H1 (cell line): ENCODE results near the gene RNF39. TPM values are rescaled to one million over a fixed set of nuclear protein-coding genes. Genes with fewer than 3 reads are reported as not detected.

Experiments used
- CTCF ChIA-PET: fragments of 300-600 bp; sonication (Branson Sonifier 250); formaldehyde crosslinking; loops from one replicate; lab custom pipeline; 2021; ENCODE audit not compliant: partially characterized antibody; lab: Charles Lee
- POLR2A ChIA-PET: fragments of 300-600 bp; sonication (Branson Sonifier 250); formaldehyde crosslinking; loops from one replicate; lab custom pipeline; 2021; ENCODE audit warnings: inconsistent platforms; ENCODE audit not compliant: partially characterized antibody; lab: Charles Lee
- DNase-seq, 2 experiments: peaks; one replicate each; pipeline versions ENCODE4 v3.0.0 to v3.0.0-alpha.2; 2010 to 2022; ENCODE audit warnings: low spot score in 2 of 2, low read depth in 1 of 2, mixed read lengths in 1 of 2
- FAIRE-seq: peaks from 2 replicates; lab custom pipeline; 2011; peaks lifted over from hg19 to GRCh38; lab: Jason Lieb, UNC
- H2AFZ ChIP-seq: 2 replicates; pipeline ENCODE4 v1.8.1; 2012; ENCODE audit warnings: low read length, inconsistent platforms
- H2AK5ac ChIP-seq: 2 replicates; pipeline ENCODE4 v1.6.1; 2013; ENCODE audit warnings: low read depth, low read length
- H2BK120ac ChIP-seq: replicated peaks from 2 replicates; pipeline ENCODE3; 2013; ENCODE audit warnings: low read depth, low read length, inconsistent platforms
- H2BK12ac ChIP-seq: 2 replicates; pipeline ENCODE4 v1.6.1; 2013; ENCODE audit warnings: low read depth, low read length
- H2BK15ac ChIP-seq: 2 replicates; pipeline ENCODE4 v1.6.1; 2013; ENCODE audit warnings: low read length
- H2BK20ac ChIP-seq: 2 replicates; pipeline ENCODE4 v1.6.1; 2013; ENCODE audit warnings: low read length
- H2BK5ac ChIP-seq: 2 replicates; pipeline ENCODE4 v1.6.1; 2013; ENCODE audit warnings: low read depth, low read length
- H3K14ac ChIP-seq: 2 replicates; pipeline ENCODE4 v1.6.1; 2013; ENCODE audit warnings: inconsistent platforms; ENCODE audit not compliant: insufficient read length
- H3K18ac ChIP-seq: 2 replicates; pipeline ENCODE4 v1.6.1; 2013; ENCODE audit warnings: low read length; ENCODE audit errors: extremely low read depth
- H3K23ac ChIP-seq: 2 replicates; pipeline ENCODE4 v1.6.1; 2013; ENCODE audit warnings: inconsistent platforms; ENCODE audit not compliant: insufficient read length
- H3K23me2 ChIP-seq: 2 replicates; pipeline ENCODE4 v1.6.1; 2013; ENCODE audit warnings: low read depth, low read length
- H3K27ac ChIP-seq: 2 replicates; pipeline ENCODE4 v1.6.1; 2011; ENCODE audit warnings: low read depth, low read length, inconsistent platforms
- H3K27me3 ChIP-seq, 4 experiments: replicated peaks in 1 of 4; 1 replicate in 1 of 4; 2 replicates in 3 of 4; pipeline versions ENCODE4 v1.6.1 to v1.8.1; 2011 to 2013; ENCODE audit warnings: low read length in 3 of 4, mild to moderate bottlenecking in 3 of 4, inconsistent platforms in 2 of 4, mixed read lengths in 2 of 4, moderate library complexity in 1 of 4; ENCODE audit not compliant: control insufficient read depth in 3 of 4, insufficient read depth in 3 of 4; ENCODE audit errors: extremely low read depth in 1 of 4
- H3K36me3 ChIP-seq, 4 experiments: 2 replicates each; pipeline versions ENCODE4 v1.6.1 to v1.8.1; 2011 to 2013; ENCODE audit warnings: mild to moderate bottlenecking in 4 of 4, low read length in 3 of 4, moderate library complexity in 2 of 4, control low read depth in 1 of 4, inconsistent platforms in 1 of 4; ENCODE audit not compliant: insufficient read depth in 4 of 4, control insufficient read depth in 2 of 4
- H3K4ac ChIP-seq: replicated peaks from 2 replicates; pipeline ENCODE3; 2013; ENCODE audit warnings: low read length, low read depth, mixed read lengths, inconsistent platforms; ENCODE audit not compliant: insufficient read length
- H3K4me1 ChIP-seq, 4 experiments: replicated peaks in 1 of 4; 1 replicate in 1 of 4; 2 replicates in 3 of 4; pipeline versions ENCODE4 v1.6.1 to v1.8.1; 2011 to 2013; ENCODE audit warnings: low read length in 3 of 4, inconsistent platforms in 2 of 4, mixed read lengths in 1 of 4; ENCODE audit not compliant: insufficient read depth in 4 of 4, control insufficient read depth in 3 of 4
- H3K4me2 ChIP-seq, 2 experiments: 2 replicates each; pipeline versions ENCODE4 v1.6.1 to v1.8.1; 2011 to 2013; ENCODE audit warnings: low read depth in 2 of 2, low read length in 2 of 2, control low read depth in 1 of 2, inconsistent platforms in 1 of 2, mild to moderate bottlenecking in 1 of 2; ENCODE audit not compliant: insufficient read depth in 1 of 2
- H3K4me3 ChIP-seq, 4 experiments: fragments of 200-600, 300-600 bp in 1 of 4; sonication (generic), shearing (Covaris generic), sonication (Bioruptor Twin) in 1 of 4; 2 replicates each; pipeline versions ENCODE4 v1.5.1 to v1.8.1; 2011 to 2016; ENCODE audit warnings: low read length in 4 of 4, low read depth in 3 of 4, control low read depth in 2 of 4, inconsistent platforms in 2 of 4, mild to moderate bottlenecking in 2 of 4, mixed read lengths in 1 of 4, moderate library complexity in 1 of 4; ENCODE audit not compliant: insufficient read depth in 2 of 4; ENCODE audit errors: extremely low read depth in 1 of 4
- H3K56ac ChIP-seq: replicated peaks from 2 replicates; pipeline ENCODE3; 2013; ENCODE audit warnings: low read depth, mild to moderate bottlenecking, mixed read lengths, low read length, inconsistent platforms; ENCODE audit not compliant: insufficient read length
- H3K79me1 ChIP-seq: 2 replicates; pipeline ENCODE4 v1.6.1; 2013; ENCODE audit warnings: low read depth, low read length, control low read depth
- H3K79me2 ChIP-seq, 2 experiments: 2 replicates each; pipeline versions ENCODE4 v1.6.1 to v1.8.1; 2012 to 2013; ENCODE audit warnings: low read length in 2 of 2, mild to moderate bottlenecking in 2 of 2, inconsistent platforms in 1 of 2; ENCODE audit not compliant: insufficient read depth in 2 of 2, control insufficient read depth in 1 of 2
- H3K9ac ChIP-seq, 4 experiments: replicated peaks in 1 of 4; 1 replicate in 1 of 4; 2 replicates in 3 of 4; pipeline versions ENCODE4 v1.6.1 to v1.8.1; 2011 to 2013; ENCODE audit warnings: low read depth in 3 of 4, low read length in 3 of 4, control low read depth in 2 of 4, mild to moderate bottlenecking in 2 of 4, moderate library complexity in 2 of 4, inconsistent platforms in 1 of 4; ENCODE audit errors: extremely low read depth in 1 of 4
- H3K9me3 ChIP-seq, 2 experiments: 2 replicates each; pipeline versions ENCODE4 v1.6.1 to v1.8.1; 2012 to 2013; ENCODE audit warnings: mild to moderate bottlenecking in 2 of 2, moderate library complexity in 2 of 2, control low read depth in 1 of 2, inconsistent platforms in 1 of 2, low read depth in 1 of 2, low read length in 1 of 2, mixed read lengths in 1 of 2; ENCODE audit not compliant: insufficient read depth in 2 of 2
- H4K20me1 ChIP-seq, 2 experiments: replicated peaks in 1 of 2; 2 replicates each; pipeline versions ENCODE3 to v1.8.1; 2011 to 2013; ENCODE audit warnings: inconsistent platforms in 2 of 2, low read length in 2 of 2, mild to moderate bottlenecking in 1 of 2; ENCODE audit not compliant: insufficient read depth in 2 of 2, control insufficient read depth in 1 of 2
- H4K5ac ChIP-seq: 2 replicates; pipeline ENCODE4 v1.6.1; 2013; ENCODE audit warnings: low read length, low read depth, mixed read lengths, inconsistent platforms; ENCODE audit not compliant: insufficient read length
- H4K8ac ChIP-seq: 2 replicates; pipeline ENCODE4 v1.8.0; 2013; ENCODE audit warnings: mild to moderate bottlenecking, moderate library complexity, low read length, inconsistent platforms; ENCODE audit not compliant: insufficient read depth; ENCODE audit errors: extremely low read depth
- H4K91ac ChIP-seq: replicated peaks from 2 replicates; pipeline ENCODE3; 2013; ENCODE audit warnings: low read length, mixed read lengths, inconsistent platforms; ENCODE audit not compliant: insufficient read length
- BCL11A ChIP-seq, 2 experiments: IDR thresholded peaks; one replicate each; pipeline ENCODE4 v1.6.1; 2011; ENCODE audit warnings: low read depth in 2 of 2, low read length in 2 of 2, mild to moderate bottlenecking in 2 of 2
- NRF1 ChIP-seq: IDR thresholded peaks from 2 replicates; pipeline ENCODE4 v1.6.1; 2011; ENCODE audit warnings: mild to moderate bottlenecking, low read depth, low read length, improper control_type of control experiment
- PHF8 ChIP-seq: fragments of 200-600 bp; sonication (generic); conservative IDR thresholded peaks from 2 replicates; pipeline ENCODE4 v1.7.1; 2012; ENCODE audit warnings: low read depth, mild to moderate bottlenecking, inconsistent platforms, low read length, moderate library complexity
- POLR2AphosphoS5 ChIP-seq: IDR thresholded peaks from 2 replicates; pipeline ENCODE4 v1.6.1; 2011; ENCODE audit warnings: low read depth, low read length
- POU5F1 ChIP-seq: IDR thresholded peaks from 2 replicates; pipeline ENCODE4 v1.6.1; 2011; ENCODE audit warnings: low read depth, mild to moderate bottlenecking, low read length, moderate library complexity
- RFX5 ChIP-seq: IDR thresholded peaks from 2 replicates; pipeline ENCODE4 v1.6.1; 2011; ENCODE audit warnings: low read depth, low read length, improper control_type of control experiment, borderline replicate concordance
- RNF2 ChIP-seq: fragments of 200-900, 300-1000 bp; sonication (generic); IDR thresholded peaks from 2 replicates; pipeline ENCODE4 v1.7.1; 2016; ENCODE audit warnings: borderline replicate concordance, low read depth, mild to moderate bottlenecking, antibody characterized with exemption, low read length; ENCODE audit not compliant: poor library complexity, severe bottlenecking; ENCODE audit errors: missing control alignments
- RXRA ChIP-seq: IDR thresholded peaks from 2 replicates; pipeline ENCODE4 v1.6.1; 2011; ENCODE audit warnings: low read depth, mild to moderate bottlenecking, low read length, moderate library complexity; ENCODE audit not compliant: insufficient read depth
- SAP30 ChIP-seq: fragments of 300-600 bp; sonication (generic); IDR thresholded peaks from 2 replicates; pipeline ENCODE4 v1.7.1; 2012; ENCODE audit warnings: low read length, moderate library complexity, mild to moderate bottlenecking, inconsistent platforms; ENCODE audit not compliant: insufficient read depth, insufficient replicate concordance
- SIRT6 ChIP-seq: IDR thresholded peaks from one replicate; pipeline ENCODE4 v1.7.1; 2012; ENCODE audit warnings: low read length, inconsistent platforms
- SRF ChIP-seq: IDR thresholded peaks from 2 replicates; pipeline ENCODE4 v1.6.1; 2011; ENCODE audit warnings: mild to moderate bottlenecking, low read depth, low read length, moderate library complexity
- TAF7 ChIP-seq: optimal IDR thresholded peaks from 2 replicates; pipeline ENCODE3; 2011; ENCODE audit warnings: low read depth, mild to moderate bottlenecking, inconsistent platforms, low read length, moderate library complexity, borderline replicate concordance
- WGBS, 2 experiments: shearing (Covaris generic) in 1 of 2; methylation state at CpG; one replicate each; pipeline versions ENCODE4 v1.1.6 to v1.1.7; 2013 to 2015; ENCODE audit warnings: low lambda C conversion rate in 2 of 2, mixed read lengths in 2 of 2, inconsistent platforms in 1 of 2, low coverage in 1 of 2, missing lambda C conversion rate in 1 of 2; ENCODE audit not compliant: insufficient replicate concordance in 2 of 2, insufficient coverage in 1 of 2, insufficient read length in 1 of 2; ENCODE audit errors: extremely low coverage in 1 of 2, missing lambda C conversion rate in 1 of 2; 5-methylcytosine and 5-hydroxymethylcytosine counted together
- polyA plus RNA-seq, 7 experiments: library from polyadenylated mRNA; depleted of rRNA in 3 of 7; stranded (reverse) in 5 of 7; unstranded in 2 of 7; fragments of >200 nt in 5 of 7; fragments of 200-250 nt in 2 of 7; gene quantifications; 1 replicate in 5 of 7; 2 replicates in 1 of 7; 4 replicates in 1 of 7; pipeline versions ENCODE4 v1.2.1 to v1.2.3, GENCODE V29; 2011 to 2013; ENCODE audit warnings: missing spikeins in 2 of 7, mixed read lengths in 2 of 7
- total RNA-seq: library from RNA; stranded (reverse); fragmentation: NEBNext Ultra II Directional; extraction: Animal tissue kit (Norgen Biotek cat#: 25700); gene quantifications from 2 replicates; pipeline ENCODE4 v1.2.1, GENCODE V29; 2021
- TF ChIP-seq, protein P1 (sequence below): IDR thresholded peaks from 2 replicates; pipeline ENCODE4 v1.6.1; 2011; ENCODE audit warnings: low read depth, mild to moderate bottlenecking, low read length; ENCODE audit not compliant: insufficient read depth

RNF39 gene
- total and polyA plus RNA-seq, 2 of the 8 experiments (the other 6 are each of a cell fraction or from before 2014, with no cell fraction given): 1.4 to 2.3 TPM

GRCh38 chr6:30042476-30042875, 33.1 kb downstream of the RNF39 start:
- Histone ChIP-seq H4K91ac (no peak overlapping the region), H3K18ac (no peak overlapping the region), H3K36me3 (no peaks in the 10 kb centered on the region), H3K79me2 (no peaks in the 10 kb centered on the region), H2BK120ac (no peak overlapping the region), H3K27ac (no peak overlapping the region), H3K23ac (no peak overlapping the region), H3K14ac (no peak overlapping the region), H3K4me2 (no peak overlapping the region), H4K5ac (no peak overlapping the region), H3K4me3 (no peak overlapping the region), H3K27me3 (no peaks in the 10 kb centered on the region), H2BK15ac (no peak overlapping the region), H3K56ac (no peak overlapping the region), H3K79me1 (no peaks in the 10 kb centered on the region), H3K9ac (no peak overlapping the region), H3K9me3 (no peaks in the 10 kb centered on the region), H4K20me1 (peaks cover 1 to 2% of the 10 kb centered on the region in 2 experiments), H2AFZ (no peak overlapping the region), H2BK5ac (no peak overlapping the region), H2AK5ac (no peak overlapping the region), H4K8ac (no peak overlapping the region), H2BK12ac (no peak overlapping the region), H2BK20ac (no peak overlapping the region), H3K23me2 (no peaks in the 10 kb centered on the region), H3K4ac (no peak overlapping the region), H3K4me1 (no peaks in the 10 kb centered on the region)
- DNase-seq: no peak
- TF ChIP-seq NRF1: no peak
- TF ChIP-seq SRF: no peak
- TF ChIP-seq SAP30: no peak
- TF ChIP-seq PHF8: no peak
- no peak for TF ChIP-seq RFX5
- TF ChIP-seq POU5F1: no peak
- TF ChIP-seq RXRA: no peak
- TF ChIP-seq, protein P1, sequence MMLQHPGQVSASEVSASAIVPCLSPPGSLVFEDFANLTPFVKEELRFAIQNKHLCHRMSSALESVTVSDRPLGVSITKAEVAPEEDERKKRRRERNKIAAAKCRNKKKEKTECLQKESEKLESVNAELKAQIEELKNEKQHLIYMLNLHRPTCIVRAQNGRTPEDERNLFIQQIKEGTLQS: no peak
- no peak for TF ChIP-seq RNF2
- no peak for TF ChIP-seq BCL11A (IDR thresholded peaks at IDR 0.05; ENCODE audit: low read depth in 2 of 2, low read length in 2 of 2)
- TF ChIP-seq POLR2AphosphoS5: no peak
- no peak for TF ChIP-seq TAF7
- no peak for TF ChIP-seq SIRT6
- WGBS, 2 experiments: 82% methylated on average over 1 of the region's 1 CpG; no CpG with 5 or more reads in 1 of the 2 experiments
- ChIA-PET CTCF (no interaction called here), POLR2A (no interaction called here)
- no peak for FAIRE-seq
